Stromal cell of bone marrow (primary cell): ENCODE measurements around the gene SMAGP.
"Not testable (repeated sequence)": the region's sequence is repeated elsewhere in the genome, so short reads cannot be mapped to it uniquely, and the experiment has no call there.

Source experiments
- DNase-seq: peaks from one replicate; pipeline ENCODE4 v3.0.0-alpha.2; 2012; ENCODE audit warnings: low read depth

Gene SMAGP

GRCh38 chr12:51224625-51225024, 45.6 kb downstream of the SMAGP start:
- no peak for DNase-seq

- DNase-seq = no peak
Observed at GRCh38 chr12:51222461-51222860, 47.8 kb downstream of the SMAGP start.

- not testable (repeated sequence) for DNase-seq
Observed at GRCh38 chr12:51219857-51220256, 50.4 kb downstream of the SMAGP start.

DNA sequence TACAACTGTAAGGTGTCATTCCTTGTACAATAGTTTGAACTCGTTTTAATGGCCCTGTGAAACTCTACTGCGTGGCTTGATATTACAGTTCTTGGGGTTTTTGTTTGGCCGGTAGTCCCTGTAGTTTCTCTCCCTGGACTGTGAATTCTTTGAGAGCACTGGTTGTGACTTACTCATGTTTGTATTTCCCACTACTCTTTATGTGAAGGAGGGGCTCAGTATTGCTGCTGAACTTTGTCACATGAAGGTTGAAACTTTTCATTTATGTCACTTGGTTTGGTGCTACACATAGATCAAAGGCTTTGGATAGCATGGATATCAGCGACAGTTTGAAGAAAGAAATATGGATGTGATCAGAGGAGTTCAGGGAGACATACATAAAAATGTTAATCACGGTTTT, 50.9 kb downstream of the SMAGP start:
- no peak for DNase-seq

DNA sequence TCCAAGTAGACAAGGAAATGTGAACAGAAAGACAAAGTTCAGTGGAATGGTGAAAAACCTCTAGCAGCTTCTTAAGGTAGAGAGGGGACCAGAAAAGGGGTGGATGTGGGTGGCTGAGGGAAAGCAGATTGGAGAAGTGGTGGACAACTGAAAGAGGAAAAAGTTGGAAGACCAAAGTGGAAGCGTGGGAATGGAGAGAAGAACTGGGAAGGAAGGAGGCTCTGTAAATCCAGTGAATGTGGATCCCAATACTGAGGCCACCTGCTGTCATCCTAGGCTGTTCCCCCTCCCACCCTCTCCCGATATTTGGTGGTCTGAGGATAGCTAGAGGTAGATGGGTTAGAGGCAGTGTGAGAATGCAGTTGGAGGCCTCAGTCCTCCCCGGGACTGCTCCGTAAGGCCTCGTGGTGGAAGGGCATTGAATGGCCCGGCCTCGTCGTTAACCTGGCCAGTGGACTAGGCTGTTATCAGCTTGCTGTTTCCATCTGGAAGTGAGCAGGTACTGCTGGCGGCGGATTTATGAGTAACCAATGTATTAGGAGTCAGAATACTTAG, 51.5 kb downstream of the SMAGP start:
- DNase-seq = no peak

- DNase-seq = peak; percentile 75
Observed at GRCh38 chr12:51217968-51218606, 52.1 kb downstream of the SMAGP start, which contains the start of gene POU6F1. TSS of gene POU6F1 (minus strand) at chr12:51218062. CDS start at chr12:51206836, 11,226 bp downstream.

DNA sequence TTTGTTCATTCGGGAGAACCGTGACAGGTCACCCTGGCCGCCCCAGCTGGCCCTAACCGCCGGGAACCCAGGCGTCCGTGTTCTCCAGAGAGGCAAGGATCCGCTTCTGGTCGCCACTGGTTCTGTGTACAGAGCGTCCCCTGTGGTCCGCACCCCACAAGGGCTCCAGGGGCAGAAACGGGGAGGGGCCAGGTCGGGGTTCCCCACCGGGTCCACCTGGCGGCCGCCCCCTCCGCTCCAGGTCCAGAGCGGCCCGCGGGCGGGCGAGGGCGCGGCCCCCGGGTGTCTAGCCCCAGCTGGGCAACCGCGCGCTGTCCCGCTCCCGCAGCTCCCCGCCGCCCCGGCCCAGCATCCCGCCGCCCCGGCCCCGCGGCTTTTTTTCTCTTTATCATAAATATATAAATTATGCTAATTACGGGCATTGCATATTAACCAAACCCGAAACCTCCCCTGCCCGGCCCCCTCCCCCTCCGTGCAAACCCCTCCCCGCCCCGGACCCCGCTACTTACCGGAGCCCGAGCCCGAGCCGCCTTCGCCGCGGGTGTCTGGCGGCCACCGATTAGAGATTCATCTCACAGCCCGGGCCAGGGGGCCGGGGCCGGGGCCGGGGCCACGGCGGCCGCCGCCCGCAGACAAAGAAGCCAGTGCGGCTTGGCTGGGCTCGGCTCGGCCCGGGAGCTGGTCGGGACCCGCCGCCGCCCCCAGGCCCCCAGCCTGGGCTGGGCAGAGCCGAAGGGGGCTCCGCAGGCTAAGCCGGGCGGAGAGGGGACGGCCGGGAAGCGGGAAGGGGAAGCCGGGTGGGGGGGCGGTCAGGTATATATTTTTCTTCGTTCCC, 52.9 kb downstream of the SMAGP start:
- no peak for DNase-seq

DNA sequence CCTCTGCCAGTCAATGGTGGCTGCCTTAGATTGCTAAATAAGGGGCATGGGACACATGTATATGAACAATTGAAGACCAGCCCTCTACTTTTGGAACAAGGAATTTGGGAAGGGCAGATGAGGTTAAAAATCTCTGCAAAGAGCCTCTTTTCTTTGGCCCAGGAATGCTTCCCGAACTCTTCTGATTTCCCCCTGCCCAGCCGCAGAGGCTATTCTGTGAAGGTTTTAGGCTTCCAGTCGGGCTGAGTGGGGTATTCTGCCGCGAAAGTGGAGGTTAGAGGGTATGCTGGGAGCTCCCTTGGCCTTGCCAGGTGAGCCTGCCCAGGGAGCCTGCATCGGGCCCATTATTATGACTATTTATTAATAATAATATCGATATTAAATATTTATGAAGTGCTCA, 53.6 kb downstream of the SMAGP start:
- no peak for DNase-seq

DNA sequence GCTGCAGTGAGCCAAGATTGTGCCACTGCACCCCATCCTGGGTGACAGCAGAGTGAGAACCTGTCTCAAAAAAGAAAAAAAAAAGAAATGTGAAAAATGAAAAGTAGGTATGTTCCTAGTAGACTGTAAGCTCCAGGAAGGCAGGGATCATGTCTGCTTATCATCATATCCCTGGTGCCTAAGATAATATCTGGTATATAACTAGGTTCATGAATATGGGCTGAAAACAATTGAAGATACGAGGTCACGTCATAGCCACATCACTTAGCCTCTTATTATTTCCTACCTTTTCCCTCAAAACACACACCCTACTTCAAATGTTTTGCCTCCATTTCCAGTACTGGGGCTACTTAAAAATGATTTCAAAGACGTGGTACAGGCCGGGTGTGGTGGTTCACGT, 55.3 kb downstream of the SMAGP start:
- no peak for DNase-seq

- DNase-seq = no peak
Observed at GRCh38 chr12:51210690-51211395, 59.4 kb downstream of the SMAGP start.

GRCh38 chr12:51209259-51209658, 61.0 kb downstream of the SMAGP start:
- DNase-seq = no peak

DNA sequence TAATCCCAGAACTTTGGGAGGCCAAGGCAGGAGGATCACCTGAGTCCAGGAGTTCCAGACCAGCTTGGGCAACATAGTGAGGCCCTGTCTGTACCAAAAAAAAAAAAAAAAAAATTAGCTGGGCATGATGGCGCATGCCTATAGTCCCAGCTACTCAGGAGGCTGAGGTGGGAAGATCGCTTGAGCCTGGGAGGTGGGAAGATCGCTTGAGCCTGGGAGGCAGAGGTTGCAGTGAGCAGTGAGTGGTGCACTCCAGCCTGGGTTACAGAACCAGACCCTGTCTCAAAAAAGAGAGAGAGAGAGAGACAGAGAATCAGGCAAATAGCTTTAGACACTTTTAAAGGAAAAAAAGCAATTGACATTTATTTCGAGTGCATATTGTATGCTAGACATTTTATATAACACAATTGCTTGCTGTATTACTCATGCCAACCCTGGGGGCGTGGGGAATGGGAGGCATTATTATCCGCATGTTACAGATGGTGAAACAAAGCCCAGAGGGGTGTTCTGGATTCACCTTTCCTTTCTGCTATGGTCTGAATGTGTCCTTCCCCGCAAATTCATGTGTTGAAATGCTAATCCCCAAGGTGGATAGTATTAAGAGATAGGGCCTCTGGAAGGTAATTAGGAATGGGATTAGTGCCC, 62.1 kb downstream of the SMAGP start:
- no peak for DNase-seq

GRCh38 chr12:51205350-51205749, 64.9 kb downstream of the SMAGP start:
- no peak for DNase-seq

DNA sequence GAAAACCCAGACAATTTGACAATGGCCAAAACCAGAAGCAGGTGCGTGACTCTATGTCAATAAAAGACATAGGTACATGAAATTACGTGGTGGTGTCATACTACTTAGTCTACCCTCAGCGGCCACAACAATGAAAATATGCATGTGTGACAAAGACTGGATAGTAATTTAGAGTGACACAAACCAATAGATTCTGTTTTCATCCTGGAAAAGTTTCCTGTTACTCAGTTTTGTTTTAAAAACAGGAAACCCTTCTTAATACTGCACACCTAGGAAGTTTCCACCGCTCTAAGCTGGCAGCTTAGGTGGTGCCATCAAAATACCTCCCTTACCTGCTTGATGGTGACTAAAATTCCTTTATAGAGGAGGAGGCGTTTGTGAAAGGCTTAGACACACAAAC, 67.5 kb downstream of the SMAGP start:
- DNase-seq = no peak

DNA sequence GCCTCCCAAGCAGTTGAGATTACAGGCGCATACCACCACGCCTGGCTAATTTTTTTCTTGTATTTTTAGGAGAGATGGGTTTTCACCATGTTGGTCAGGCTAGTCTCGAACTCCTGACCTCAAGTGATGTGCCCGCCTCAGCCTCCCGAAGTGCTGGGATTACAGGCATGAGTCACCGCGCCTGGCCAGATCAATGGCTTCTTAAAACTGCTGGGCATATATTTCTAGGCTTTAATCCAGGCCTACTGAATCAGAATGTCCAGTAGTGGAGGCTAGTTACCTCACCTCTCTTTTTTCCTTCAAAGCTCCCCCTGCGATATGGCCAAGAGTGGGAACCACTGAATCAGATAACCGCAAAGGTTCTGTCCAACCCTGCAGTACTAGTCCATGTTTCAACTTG, 69.4 kb downstream of the SMAGP start:
- no peak for DNase-seq

DNA sequence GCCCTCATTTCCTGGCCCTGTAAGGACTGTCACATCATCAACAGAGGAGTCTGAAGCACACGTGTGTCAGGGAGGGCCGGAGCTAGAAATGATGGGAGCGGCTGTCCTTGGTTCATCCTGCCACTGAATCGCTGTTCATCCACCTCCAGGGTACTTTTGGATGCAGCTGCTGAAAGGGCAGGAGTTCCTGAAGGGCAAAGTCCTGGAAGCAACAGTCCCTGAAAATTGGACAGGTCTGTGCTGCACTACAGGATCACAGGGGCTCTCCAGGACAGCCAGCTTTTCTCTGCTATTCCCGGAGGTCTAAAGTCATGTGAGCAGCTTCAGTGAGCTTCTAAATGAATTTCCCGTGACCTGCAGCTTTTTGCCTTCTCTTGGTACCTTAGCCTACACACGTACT, 70.1 kb downstream of the SMAGP start:
- no peak for DNase-seq

DNA sequence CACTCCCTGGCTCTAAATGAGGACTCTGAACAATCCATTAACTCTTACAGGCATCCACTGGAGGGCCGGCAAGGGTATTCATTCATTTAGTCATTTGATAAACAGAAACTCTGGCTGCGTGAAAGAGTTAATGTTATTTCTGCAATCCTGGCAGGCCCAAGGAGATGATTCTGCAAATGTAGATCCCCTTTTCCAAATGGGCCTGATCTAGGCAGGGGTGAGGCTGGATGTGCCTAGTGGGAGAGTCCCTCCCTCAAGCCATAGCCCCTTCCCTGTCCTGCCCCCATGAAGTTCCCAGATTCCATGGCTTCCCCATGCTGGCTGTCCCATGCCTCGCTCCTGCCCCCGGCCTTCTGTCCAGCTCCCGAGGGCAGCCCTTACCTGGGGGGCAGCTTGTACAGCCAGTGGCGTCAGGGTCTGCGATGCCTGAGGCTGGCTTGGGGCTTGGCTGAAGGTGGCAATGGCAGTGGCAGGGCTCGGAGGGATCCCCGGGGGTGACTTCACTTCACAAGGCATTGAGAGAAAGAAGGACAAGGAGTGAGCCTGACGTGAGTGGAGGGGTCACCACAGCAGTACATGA, 70.8 kb downstream of the SMAGP start:
- no peak for DNase-seq

DNA sequence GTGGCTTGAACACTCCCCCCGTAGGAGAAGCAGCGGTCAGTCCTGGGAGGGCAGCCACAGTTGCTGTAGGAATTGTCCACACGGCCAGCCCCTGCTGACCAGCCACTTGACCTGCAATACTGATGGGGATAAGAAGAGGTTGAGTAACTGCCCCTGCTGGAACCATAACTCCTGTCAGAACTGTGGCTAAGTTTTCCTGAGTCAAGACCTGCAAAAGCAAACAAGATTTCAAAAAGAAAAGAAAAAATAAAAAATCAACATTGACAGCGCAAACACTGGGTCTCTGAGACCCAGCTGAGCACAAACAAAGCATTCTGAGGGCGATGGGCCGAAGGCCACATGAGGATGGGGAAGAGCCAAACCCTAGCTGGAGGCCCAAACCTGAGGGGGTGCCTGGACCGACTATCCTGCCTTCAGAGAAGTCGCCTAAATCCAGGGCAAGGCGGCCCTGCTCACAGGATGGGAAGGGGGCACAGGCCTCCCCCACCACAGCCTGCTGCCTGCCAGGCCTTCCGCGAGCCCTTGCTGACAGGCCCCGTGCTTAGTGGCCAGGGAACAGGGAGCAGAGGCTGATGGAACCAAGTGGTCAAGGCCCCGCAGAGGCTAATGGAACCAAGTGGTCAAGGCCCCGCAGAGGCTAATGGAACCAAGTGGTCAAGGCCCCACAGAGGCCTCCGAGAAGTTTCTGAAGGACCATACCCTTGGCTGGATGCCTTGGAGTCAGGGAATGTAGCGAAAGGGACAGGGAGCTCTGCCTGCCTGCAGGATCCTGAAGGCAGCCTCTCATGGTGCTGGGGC, 71.4 kb downstream of the SMAGP start:
- DNase-seq = no peak

- no peak for DNase-seq
Observed at GRCh38 chr12:51197736-51198567, 72.3 kb downstream of the SMAGP start.

DNA sequence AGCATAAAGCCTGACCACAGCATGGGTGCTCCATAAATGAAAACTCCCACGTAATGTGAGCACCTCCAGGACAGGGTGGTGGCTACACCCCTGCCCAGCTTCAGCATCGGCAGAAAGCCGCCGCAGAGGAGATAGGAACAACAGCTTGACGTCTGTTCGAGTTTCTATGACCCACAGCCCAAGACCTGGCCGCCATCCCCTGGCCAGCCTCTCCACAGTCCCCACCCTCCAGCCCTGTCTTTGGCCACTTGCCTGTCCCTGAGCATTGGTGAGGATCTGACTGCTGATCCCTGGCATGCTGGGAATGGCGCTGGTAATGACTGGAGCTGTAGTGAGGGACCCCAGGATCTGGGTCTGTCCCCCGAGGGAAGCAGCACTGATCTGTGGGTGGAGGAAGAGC, 73.7 kb downstream of the SMAGP start:
- DNase-seq = no peak
